ENCODE data around the gene CCDC34.

DNA sequence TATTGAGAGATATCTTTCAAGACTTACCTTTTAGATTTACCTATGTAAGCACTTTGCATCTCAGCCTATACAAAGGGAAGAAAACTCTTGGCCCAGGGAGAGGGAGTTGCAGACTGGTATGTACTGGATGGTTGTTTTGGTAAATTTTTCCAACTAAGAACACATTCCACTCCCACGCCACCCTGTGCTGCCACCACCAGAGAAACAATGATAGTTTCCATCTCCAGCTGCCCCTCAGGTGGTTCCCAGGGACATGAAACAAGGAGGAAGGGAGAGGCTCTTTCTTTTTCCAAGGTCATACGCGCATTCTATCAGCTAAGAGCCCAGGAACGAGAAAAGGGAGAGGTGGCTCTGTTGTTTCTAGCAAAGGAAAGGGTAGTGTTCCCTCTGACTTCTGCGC lies 34.4 kb downstream of the CCDC34 start:
- TF ChIP-seq, protein P1, sequence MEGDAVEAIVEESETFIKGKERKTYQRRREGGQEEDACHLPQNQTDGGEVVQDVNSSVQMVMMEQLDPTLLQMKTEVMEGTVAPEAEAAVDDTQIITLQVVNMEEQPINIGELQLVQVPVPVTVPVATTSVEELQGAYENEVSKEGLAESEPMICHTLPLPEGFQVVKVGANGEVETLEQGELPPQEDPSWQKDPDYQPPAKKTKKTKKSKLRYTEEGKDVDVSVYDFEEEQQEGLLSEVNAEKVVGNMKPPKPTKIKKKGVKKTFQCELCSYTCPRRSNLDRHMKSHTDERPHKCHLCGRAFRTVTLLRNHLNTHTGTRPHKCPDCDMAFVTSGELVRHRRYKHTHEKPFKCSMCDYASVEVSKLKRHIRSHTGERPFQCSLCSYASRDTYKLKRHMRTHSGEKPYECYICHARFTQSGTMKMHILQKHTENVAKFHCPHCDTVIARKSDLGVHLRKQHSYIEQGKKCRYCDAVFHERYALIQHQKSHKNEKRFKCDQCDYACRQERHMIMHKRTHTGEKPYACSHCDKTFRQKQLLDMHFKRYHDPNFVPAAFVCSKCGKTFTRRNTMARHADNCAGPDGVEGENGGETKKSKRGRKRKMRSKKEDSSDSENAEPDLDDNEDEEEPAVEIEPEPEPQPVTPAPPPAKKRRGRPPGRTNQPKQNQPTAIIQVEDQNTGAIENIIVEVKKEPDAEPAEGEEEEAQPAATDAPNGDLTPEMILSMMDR (IDR thresholded peaks at IDR 0.05) = no peak
- TF ChIP-seq POLR2A (IDR thresholded peaks at IDR 0.05) (no peak), POLR2AphosphoS5 (IDR thresholded peaks at IDR 0.05) (no peak), EP300 (IDR thresholded peaks at IDR 0.05) (no peak)
